ENCODE results near the gene EXOC7.

The EXOC7 gene

DNA sequence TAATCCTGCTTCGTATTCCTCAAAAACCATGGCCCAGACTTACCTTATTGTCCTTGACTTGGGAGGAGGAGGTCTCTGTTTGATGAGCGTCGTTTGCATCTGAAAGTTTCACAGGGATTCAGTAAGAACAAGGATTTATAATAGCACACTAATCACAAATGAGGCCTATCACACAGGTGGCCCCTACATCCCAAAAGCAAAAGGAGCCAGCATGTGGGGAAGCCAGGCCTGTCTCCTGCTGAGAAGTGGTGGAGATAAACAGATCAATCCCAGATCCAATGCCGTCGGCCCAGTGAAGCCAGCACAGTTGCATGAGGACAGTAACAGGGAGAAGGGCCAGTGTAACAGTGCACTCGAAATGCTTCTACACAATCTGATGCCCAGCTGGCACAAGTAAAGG is 63.2 kb downstream of the EXOC7 start:
- DNase-seq (ENCODE audit: low read depth in 2 of 2) = no peak

GRCh38 chr17:76039121-76039520 is 64.5 kb downstream of the EXOC7 start:
- DNase-seq (ENCODE audit: low read depth in 2 of 2) = no peak

DNA sequence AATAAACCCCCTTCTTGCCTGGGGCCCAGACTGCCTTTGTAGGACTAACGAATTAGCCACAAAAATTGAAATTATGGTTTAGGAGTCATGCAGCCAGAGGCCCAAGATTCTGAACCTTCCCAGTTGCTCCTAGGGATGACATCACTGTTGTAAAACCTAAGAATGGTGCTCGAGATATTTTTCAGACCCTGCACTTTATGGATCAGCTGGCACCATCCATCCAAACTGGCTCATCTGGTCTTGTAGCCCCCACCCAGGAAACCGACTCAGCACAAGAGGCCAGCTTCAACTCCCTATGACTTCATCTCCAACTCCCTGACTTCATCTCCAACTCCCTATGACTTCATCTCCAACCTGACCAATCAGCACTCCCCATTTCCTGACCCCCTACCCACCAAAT is 65.5 kb downstream of the EXOC7 start:
- DNase-seq (ENCODE audit: low read depth in 2 of 2) = no peak

- DNase-seq (ENCODE audit: low read depth in 2 of 2) = no peak
Measured at GRCh38 chr17:76036497-76037261, 66.9 kb downstream of the EXOC7 start.

GRCh38 chr17:76034428-76035350 is 68.9 kb downstream of the EXOC7 start:
- DNase-seq (ENCODE audit: low read depth in 2 of 2) = no peak

GRCh38 chr17:76033139-76033538 is 70.4 kb downstream of the EXOC7 start:
- DNase-seq (ENCODE audit: low read depth in 2 of 2) = no peak

DNA sequence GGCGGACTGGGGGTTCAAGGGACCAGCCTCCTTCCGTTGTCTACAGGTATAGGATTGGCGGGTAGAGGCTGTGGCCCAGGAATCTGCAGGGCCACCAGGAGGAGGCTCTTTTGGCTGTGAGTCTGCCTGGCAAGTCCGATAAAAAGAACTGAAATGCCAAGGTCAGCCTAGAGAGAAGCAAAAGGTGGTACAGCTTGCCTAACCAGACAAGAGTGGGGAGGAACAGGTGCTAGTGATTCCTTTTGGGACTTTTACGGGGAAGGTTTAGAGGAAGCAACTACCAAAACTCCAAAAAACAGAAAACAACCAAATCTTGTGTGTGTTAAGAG is 70.8 kb downstream of the EXOC7 start:
- no peak for DNase-seq (ENCODE audit: low read depth in 2 of 2)

DNA sequence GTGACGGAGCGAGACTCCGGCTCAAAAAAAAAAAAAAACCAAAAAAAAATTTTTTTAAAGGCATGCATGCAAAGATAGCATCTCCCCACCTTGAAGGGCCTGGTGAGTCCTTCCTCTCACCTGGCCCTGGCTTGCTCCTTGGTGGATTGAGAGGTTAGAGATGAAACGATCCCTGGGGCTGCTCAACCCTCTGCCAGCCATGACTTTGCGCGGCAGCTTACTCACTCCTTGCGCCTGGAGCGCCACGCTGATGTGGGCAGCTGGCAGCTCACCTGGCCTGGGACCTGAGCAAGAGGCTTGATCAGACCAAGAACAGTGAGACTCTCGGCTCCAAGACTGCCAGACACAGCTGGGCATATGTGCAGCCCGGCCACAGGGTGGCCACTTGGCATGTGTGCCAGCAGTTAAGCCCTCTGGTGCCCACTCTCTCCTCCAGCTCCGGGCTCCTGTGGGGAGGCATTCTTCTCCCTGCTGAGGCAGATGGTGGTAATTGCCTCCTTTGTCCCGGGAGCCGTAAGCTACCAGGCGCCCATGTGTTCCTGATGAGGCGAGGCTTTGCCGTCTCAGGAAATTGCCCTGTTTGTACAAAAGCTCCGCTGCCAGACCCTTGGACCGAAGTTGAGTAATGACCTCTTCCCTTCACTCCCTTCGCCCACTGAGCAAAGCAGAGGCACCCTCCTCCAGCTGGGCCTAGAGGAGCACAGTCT is 71.4 kb downstream of the EXOC7 start:
- DNase-seq (ENCODE audit: low read depth in 2 of 2) = no peak

Data from stimulated activated CD8-positive, alpha-beta memory T cell treated with anti-CD3 and anti-CD28 coated beads, Interleukin-7, amount 100 ng/mL, for 1 hour (primary cell).